Keratinocyte (primary cell): ENCODE results near the gene BEAN1. TPM values are rescaled to one million over a fixed set of nuclear protein-coding genes. Genes with fewer than 3 reads are reported as not detected.

Source experiments
- DNase-seq: peaks from one replicate; pipeline ENCODE4 v3.0.0-alpha.2; 2011; ENCODE audit warnings: low read depth, missing footprints, low spot score
- FAIRE-seq: peaks from 2 replicates; lab custom pipeline; 2011; peaks lifted over from hg19 to GRCh38; lab: Jason Lieb, UNC
- H2AFZ ChIP-seq: 2 replicates; pipeline ENCODE4 v1.6.0; 2012; ENCODE audit warnings: low read length, control low read depth, inconsistent platforms; ENCODE audit not compliant: control insufficient read depth
- H3K27ac ChIP-seq: 2 replicates; pipeline ENCODE4 v1.5.1; 2011; ENCODE audit warnings: low read length; ENCODE audit not compliant: control insufficient read depth, insufficient read depth
- H3K27me3 ChIP-seq: 3 replicates; pipeline ENCODE4 v1.6.0; 2011; ENCODE audit warnings: low read length; ENCODE audit not compliant: control insufficient read depth, insufficient read depth; ENCODE audit errors: extremely low read depth
- H3K36me3 ChIP-seq, 2 experiments: 2 replicates in 1 of 2; 3 replicates in 1 of 2; pipeline ENCODE4 v1.5.1; 2011; ENCODE audit warnings: low read length in 2 of 2, mild to moderate bottlenecking in 1 of 2; ENCODE audit not compliant: control insufficient read depth in 2 of 2, insufficient read depth in 2 of 2; ENCODE audit errors: extremely low read depth in 1 of 2
- H3K4me1 ChIP-seq: 3 replicates; pipeline ENCODE4 v1.5.1; 2011; ENCODE audit warnings: low read length; ENCODE audit not compliant: control insufficient read depth, insufficient read depth; ENCODE audit errors: extremely low read depth
- H3K4me2 ChIP-seq: 3 replicates; pipeline ENCODE4 v1.6.0; 2011; ENCODE audit warnings: low read depth, low read length; ENCODE audit not compliant: control insufficient read depth, insufficient read depth; ENCODE audit errors: extremely low read depth
- H3K4me3 ChIP-seq, 3 experiments: fragments of 200-600 bp in 1 of 3; sonication (generic) in 1 of 3; 2 replicates in 2 of 3; 3 replicates in 1 of 3; pipeline ENCODE4 v1.5.1; 2011 to 2016; ENCODE audit warnings: low read length in 3 of 3, mild to moderate bottlenecking in 3 of 3, control low read depth in 2 of 3, inconsistent platforms in 1 of 3, low read depth in 1 of 3, mixed read lengths in 1 of 3, mixed run types in 1 of 3, moderate library complexity in 1 of 3; ENCODE audit not compliant: control insufficient read depth in 2 of 3, insufficient read depth in 2 of 3; ENCODE audit errors: extremely low read depth in 1 of 3
- H3K79me2 ChIP-seq: 2 replicates; pipeline ENCODE4 v1.6.0; 2012; ENCODE audit warnings: low read length; ENCODE audit not compliant: control insufficient read depth, insufficient read depth
- H3K9ac ChIP-seq: 3 replicates; pipeline ENCODE4 v1.6.0; 2011; ENCODE audit warnings: low read length; ENCODE audit not compliant: control insufficient read depth, insufficient read depth; ENCODE audit errors: extremely low read depth
- H3K9me1 ChIP-seq: 3 replicates; pipeline ENCODE4 v1.6.0; 2011; ENCODE audit warnings: low read length; ENCODE audit not compliant: control insufficient read depth, insufficient read depth; ENCODE audit errors: extremely low read depth
- H3K9me3 ChIP-seq: 2 replicates; pipeline ENCODE4 v1.5.1; 2012; ENCODE audit warnings: low read depth, low read length; ENCODE audit not compliant: control insufficient read depth
- H4K20me1 ChIP-seq: 3 replicates; pipeline ENCODE4 v1.6.0; 2011; ENCODE audit warnings: low read length; ENCODE audit not compliant: control insufficient read depth, insufficient read depth; ENCODE audit errors: extremely low read depth
- CTCF ChIP-seq, 3 experiments: IDR thresholded peaks in 1 of 3; conservative IDR thresholded peaks in 1 of 3; optimal IDR thresholded peaks in 1 of 3; 2 replicates in 2 of 3; 3 replicates in 1 of 3; pipeline versions ENCODE3 to v1.5.1; 2011; ENCODE audit warnings: low read length in 3 of 3, mild to moderate bottlenecking in 3 of 3, moderate library complexity in 2 of 3, control low read depth in 1 of 3, inconsistent platforms in 1 of 3; ENCODE audit not compliant: insufficient read depth in 2 of 3; ENCODE audit errors: extremely low read depth in 1 of 3
- EZH2 ChIP-seq: IDR thresholded peaks from one replicate; pipeline ENCODE4 v1.6.1; 2012; ENCODE audit warnings: inconsistent platforms, mild to moderate bottlenecking, low read length, moderate library complexity
- dilution Hi-C: fragments of 300-500 bp; cut with MboI; formaldehyde crosslinking; loops from one replicate; pipeline ENCODE4 v1.7.0; 2020; ENCODE audit warnings: low sequenced_read_pairs; ENCODE audit not compliant: extremely low pct_ligation_motif_present
- polyA plus RNA-seq, 5 experiments: library from polyadenylated mRNA; depleted of rRNA in 3 of 5; stranded (reverse) in 3 of 5; stranded (forward) in 1 of 5; unstranded in 1 of 5; fragments of >200 nt; gene quantifications; 1 replicate in 1 of 5; 2 replicates in 3 of 5; 3 replicates in 1 of 5; pipeline versions ENCODE4 v1.2.1 to v1.2.3, GENCODE V29; 2011 to 2012; ENCODE audit warnings: missing spikeins in 2 of 5, low read depth in 1 of 5, low replicate concordance in 1 of 5

BEAN1 gene
- polyA plus RNA-seq, 1 donor (not counting 4 experiments of a cell fraction or from before 2014, with no cell fraction given): 0.24 TPM

- DNase-seq (no peak), FAIRE-seq (no peak)
- Histone ChIP-seq H3K9me3 (no peaks in the 10 kb centered on the region), H4K20me1 (no peaks in the 10 kb centered on the region), H2AFZ (no peak overlapping the region), H3K4me2 (no peak overlapping the region), H3K9ac (no peak overlapping the region), H3K79me2 (no peaks in the 10 kb centered on the region), H3K27me3 (peaks cover 6% of the 10 kb centered on the region), H3K4me1 (no peaks in the 10 kb centered on the region), H3K4me3 (no peak overlapping the region), H3K9me1 (no peaks in the 10 kb centered on the region), H3K36me3 (no peaks in the 10 kb centered on the region), H3K27ac (no peak overlapping the region)
- dilution Hi-C loops: no loop called here
- TF ChIP-seq EZH2 (no peak), CTCF (optimal IDR thresholded peaks at IDR 0.05 in 1 of 3, IDR thresholded peaks at IDR 0.05 in 1 of 3, conservative IDR thresholded peaks at IDR 0.05 in 1 of 3; ENCODE audit: extremely low read depth in 1 of 3, insufficient read depth in 2 of 3, low read length in 3 of 3) (no peak)
These were observed 40.5 kb downstream of the BEAN1 start for GRCh38 chr16:66467611-66468010.

GRCh38 chr16:66468321-66468965 lies 41.3 kb downstream of the BEAN1 start:
- dilution Hi-C loops: no loop called here
- no peak for FAIRE-seq

More at GRCh38 chr16:66468321-66468965, 41.3 kb downstream of the BEAN1 start:
- DNase-seq: no peak
- peaks cover 6% of the 10 kb centered on the region for H3K27me3 ChIP-seq
- no peaks in the 10 kb centered on the region for H3K4me1 ChIP-seq
- no peak overlapping the region for H3K4me3 ChIP-seq
- no peak overlapping the region for H3K27ac ChIP-seq
- no peak overlapping the region for H2AFZ ChIP-seq
- no peaks in the 10 kb centered on the region for H3K36me3 ChIP-seq
- H3K79me2 ChIP-seq: no peaks in the 10 kb centered on the region
- H3K9ac ChIP-seq: no peak overlapping the region
- no peaks in the 10 kb centered on the region for H3K9me3 ChIP-seq
- TF ChIP-seq EZH2: no peak
- no peak for TF ChIP-seq CTCF (optimal IDR thresholded peaks at IDR 0.05 in 1 of 3, IDR thresholded peaks at IDR 0.05 in 1 of 3, conservative IDR thresholded peaks at IDR 0.05 in 1 of 3; ENCODE audit: extremely low read depth in 1 of 3, insufficient read depth in 2 of 3, low read length in 3 of 3)
- H4K20me1 ChIP-seq: no peaks in the 10 kb centered on the region
- no peaks in the 10 kb centered on the region for H3K9me1 ChIP-seq
- H3K4me2 ChIP-seq: no peak overlapping the region
